K562 (cell line): Measurements from ENCODE around the gene PLCL2. TPM values are rescaled to one million over a fixed set of nuclear protein-coding genes. Genes with fewer than 3 reads are reported as not detected.

Experiments used
- ATAC-seq: fragments of 200-7000 bp; cut with Tn5 transposase; 3 replicates; pipeline ENCODE4 v1.9.1; 2020; ENCODE audit warnings: moderate library complexity
- BruUV-seq: library from RNA; stranded (reverse); fragments of 400-500 nt; replicated peaks from 2 replicates; lab custom pipeline; 2021; lab: Mats Ljungman, UMichigan
- CTCF ChIA-PET: fragments of 300-600 bp; formaldehyde crosslinking; extraction: SDS; loops from one replicate; lab custom pipeline; 2021; ENCODE audit warnings: low intra/inter-chr PET ratio; lab: Yijun Ruan, JAX
- POLR2A ChIA-PET: fragments of 300-600, 350-650 bp; sonication (Branson Sonifier 250); formaldehyde crosslinking; extraction: SDS; loops from one replicate; lab custom pipeline; 2021; ENCODE audit warnings: antibody characterized with exemption, inconsistent platforms; lab: Yijun Ruan, JAX
- DNase-seq, 4 experiments: peaks; one replicate each; pipeline versions ENCODE4 v3.0.0 to v3.0.0-alpha.2; 2011 to 2018; ENCODE audit warnings: low spot score in 3 of 4, mixed read lengths in 3 of 4; ENCODE audit errors: extremely low read depth in 1 of 4
- FAIRE-seq: peaks from 2 replicates; lab custom pipeline; 2011; peaks lifted over from hg19 to GRCh38; lab: Jason Lieb, UNC
- H2AFZ ChIP-seq: 2 replicates; pipeline ENCODE4 v1.6.0; 2011; ENCODE audit warnings: low read depth, low read length, control low read depth, inconsistent platforms
- H3K27ac ChIP-seq: fragments of 200-600 bp; 3 replicates; pipeline ENCODE4 v1.8.0; 2011; ENCODE audit warnings: low read depth, mild to moderate bottlenecking, control low read depth, inconsistent platforms, low read length, moderate library complexity, mixed read lengths; ENCODE audit errors: extremely low read depth
- H3K27me3 ChIP-seq, 2 experiments: fragments of 300-600 bp in 1 of 2; 2 replicates in 1 of 2; 3 replicates in 1 of 2; pipeline versions ENCODE4 v1.6.0 to v1.8.0; 2011; ENCODE audit warnings: inconsistent platforms in 2 of 2, low read length in 2 of 2, mild to moderate bottlenecking in 1 of 2, mixed read lengths in 1 of 2, moderate library complexity in 1 of 2; ENCODE audit not compliant: control insufficient read depth in 2 of 2, insufficient read depth in 2 of 2
- H3K36me3 ChIP-seq: fragments of 300-600 bp; 3 replicates; pipeline ENCODE4 v1.8.0; 2011; ENCODE audit warnings: mild to moderate bottlenecking, low read length, inconsistent platforms; ENCODE audit not compliant: control insufficient read depth, insufficient read depth
- H3K4me1 ChIP-seq, 2 experiments: fragments of 200-600 bp in 1 of 2; replicated peaks in 1 of 2; 2 replicates in 1 of 2; 3 replicates in 1 of 2; pipeline versions ENCODE4 v1.5.1 to v1.8.0; 2011; ENCODE audit warnings: inconsistent platforms in 2 of 2, low read length in 2 of 2, mild to moderate bottlenecking in 1 of 2, mixed read lengths in 1 of 2, moderate library complexity in 1 of 2; ENCODE audit not compliant: control insufficient read depth in 2 of 2, insufficient read depth in 2 of 2
- H3K4me2 ChIP-seq: 2 replicates; pipeline ENCODE4 v1.6.1; 2011; ENCODE audit warnings: low read length, control low read depth, inconsistent platforms, mixed read lengths; ENCODE audit not compliant: insufficient read depth
- H3K4me3 ChIP-seq: fragments of 200-600 bp; sonication (generic), shearing (Covaris generic); 2 replicates; pipeline ENCODE4 v1.5.1; 2016; ENCODE audit warnings: control low read depth, inconsistent platforms
- H3K79me2 ChIP-seq: fragments of 200-600 bp; 3 replicates; pipeline ENCODE4 v1.8.0; 2011; ENCODE audit warnings: low read length, inconsistent platforms; ENCODE audit not compliant: control insufficient read depth, insufficient read depth
- H3K9ac ChIP-seq, 2 experiments: 2 replicates each; pipeline versions ENCODE4 v1.6.0 to v1.6.1; 2011; ENCODE audit warnings: low read depth in 2 of 2, low read length in 2 of 2, control low read depth in 1 of 2, inconsistent platforms in 1 of 2, mild to moderate bottlenecking in 1 of 2, mixed read lengths in 1 of 2; ENCODE audit not compliant: insufficient read depth in 1 of 2
- H3K9me1 ChIP-seq: one replicate; pipeline ENCODE4 v1.6.0; 2011; ENCODE audit warnings: inconsistent platforms, mild to moderate bottlenecking, low read length, moderate library complexity; ENCODE audit not compliant: control insufficient read depth, insufficient read depth
- H3K9me3 ChIP-seq: replicated peaks from 2 replicates; pipeline ENCODE4 v1.5.1; 2011; ENCODE audit warnings: low read depth, low read length, inconsistent platforms; ENCODE audit not compliant: control insufficient read depth, insufficient read depth
- H4K20me1 ChIP-seq: replicated peaks from 2 replicates; pipeline ENCODE4 v1.6.1; 2011; ENCODE audit warnings: low read length, inconsistent platforms, mixed read lengths; ENCODE audit not compliant: control insufficient read depth, insufficient read depth
- GABPA ChIP-seq: fragments of 200-800 bp; sonication (Bioruptor generic); conservative IDR thresholded peaks from 2 replicates; pipeline ENCODE4 v1.6.1; 2016; ENCODE audit warnings: low read depth, missing genetic modification characterization, missing compliant biosample characterization
- MAZ ChIP-seq, 2 experiments: fragments of 450-650 bp in 1 of 2; sonication (generic) in 1 of 2; formaldehyde crosslinking; IDR thresholded peaks in 1 of 2; conservative IDR thresholded peaks in 1 of 2; 2 replicates each; pipeline versions ENCODE4 v1.4.0 to v1.5.0; 2020; ENCODE audit warnings: mild to moderate bottlenecking in 1 of 2, missing genetic modification reagents in 1 of 2
- SAFB2 ChIP-seq: fragments of 200-400 bp; formaldehyde crosslinking; IDR thresholded peaks from 2 replicates; pipeline ENCODE4 v1.6.1; 2018; ENCODE audit warnings: borderline replicate concordance, low read length, low read depth, moderate library complexity; ENCODE audit not compliant: severe bottlenecking
- U2AF1 ChIP-seq: fragments of 200-400 bp; formaldehyde crosslinking; optimal IDR thresholded peaks from 2 replicates; pipeline ENCODE3; 2017; ENCODE audit warnings: mild to moderate bottlenecking, low read depth, low read length, moderate library complexity
- ZNF766 ChIP-seq: fragments of 200-800 bp; sonication (Bioruptor generic); conservative IDR thresholded peaks from 2 replicates; pipeline ENCODE4 v1.6.1; 2016; ENCODE audit warnings: missing genetic modification characterization, missing compliant biosample characterization
- WGBS: fragments of 100-300 bp; shearing (Covaris generic); methylation state at CpG from one replicate; pipeline ENCODE4 v1.1.6; 2016; ENCODE audit warnings: low coverage, mixed read lengths; ENCODE audit not compliant: insufficient coverage; ENCODE audit errors: missing lambda C conversion rate; 5-methylcytosine and 5-hydroxymethylcytosine counted together
- in situ Hi-C: fragments of 300-500 bp; cut with MboI; formaldehyde crosslinking; loops from 4 replicates; pipeline ENCODE4 v1.15.0; 2018; ENCODE audit warnings: inconsistent platforms, mixed read lengths
- intact Hi-C: fragments of 100-400 bp; cut with micrococcal nuclease; formaldehyde crosslinking; loops from 2 replicates; pipeline ENCODE4 v1.14.2; 2022
- polyA plus RNA-seq, 8 experiments: library from polyadenylated mRNA; depleted of rRNA in 4 of 8; stranded (reverse) in 5 of 8; unstranded in 3 of 8; fragments of >200 nt; fragmentation: Nextera tagmentation in 2 of 8; fragmentation: Illumina TruSeq in 1 of 8; extraction: Ambion mirVana in 2 of 8; extraction: Trizol in 1 of 8; gene quantifications; 2 replicates each; pipeline versions ENCODE4 v1.2.1 to v1.2.3, GENCODE V29; 2011 to 2014; ENCODE audit warnings: inconsistent platforms in 1 of 8, missing spikeins in 1 of 8
- total RNA-seq, 7 experiments: library from RNA; depleted of rRNA in 6 of 7; stranded (reverse); fragments of >200 nt in 6 of 7; fragmentation: Illumina TruSeq in 2 of 7; extraction: Trizol in 2 of 7; gene quantifications; 2 replicates each; pipeline versions ENCODE4 v1.2.1 to v1.2.3, GENCODE V29; 2011 to 2021; ENCODE audit warnings: low replicate concordance in 1 of 7
- TF ChIP-seq, protein P1 (sequence below): conservative IDR thresholded peaks from 2 replicates; pipeline ENCODE4 v1.6.1; 2011; ENCODE audit warnings: low read depth, mild to moderate bottlenecking, low read length; ENCODE audit not compliant: control insufficient read depth
- TF ChIP-seq, protein P2 (sequence below), 3 experiments: fragments of 200-800 bp in 1 of 3; fragments of 250-450 bp in 1 of 3; fragments of 450-650 bp in 1 of 3; sonication (Bioruptor Pico) in 1 of 3; sonication (Bioruptor generic) in 1 of 3; formaldehyde crosslinking in 1 of 3; IDR thresholded peaks; 2 replicates each; pipeline versions ENCODE4 v1.6.1 to v1.8.0; 2016 to 2022; ENCODE audit warnings: mild to moderate bottlenecking in 2 of 3, missing genetic modification characterization in 2 of 3, missing compliant biosample characterization in 1 of 3, moderate library complexity in 1 of 3

Gene PLCL2
- total and polyA plus RNA-seq, 9 of the 15 experiments (the other 6 are each of a cell fraction or from before 2014, with no cell fraction given), result 0.03 to 0.18 (median 0.11) TPM; not detected in 2

DNA sequence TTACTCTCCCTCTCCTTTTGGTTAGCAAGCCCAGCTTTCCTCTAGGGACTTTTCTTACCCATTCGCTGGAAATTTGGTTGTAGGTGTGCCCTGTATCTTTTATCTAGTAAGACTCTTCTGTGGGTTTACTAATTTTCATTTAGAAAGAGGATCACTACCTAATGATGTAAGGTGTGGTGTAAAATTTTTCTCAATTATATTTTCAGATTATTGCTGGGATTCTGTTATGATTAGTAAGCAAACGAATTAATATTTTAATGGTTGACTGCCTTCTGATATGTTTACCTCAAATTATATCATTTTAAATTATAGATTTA lies 28.5 kb downstream of the PLCL2 start (continued):
- TF ChIP-seq ZNF766 (no peak), SAFB2 (no peak), U2AF1 (no peak)
- TF ChIP-seq, protein P1, sequence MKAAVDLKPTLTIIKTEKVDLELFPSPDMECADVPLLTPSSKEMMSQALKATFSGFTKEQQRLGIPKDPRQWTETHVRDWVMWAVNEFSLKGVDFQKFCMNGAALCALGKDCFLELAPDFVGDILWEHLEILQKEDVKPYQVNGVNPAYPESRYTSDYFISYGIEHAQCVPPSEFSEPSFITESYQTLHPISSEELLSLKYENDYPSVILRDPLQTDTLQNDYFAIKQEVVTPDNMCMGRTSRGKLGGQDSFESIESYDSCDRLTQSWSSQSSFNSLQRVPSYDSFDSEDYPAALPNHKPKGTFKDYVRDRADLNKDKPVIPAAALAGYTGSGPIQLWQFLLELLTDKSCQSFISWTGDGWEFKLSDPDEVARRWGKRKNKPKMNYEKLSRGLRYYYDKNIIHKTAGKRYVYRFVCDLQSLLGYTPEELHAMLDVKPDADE, result no peak

DNA sequence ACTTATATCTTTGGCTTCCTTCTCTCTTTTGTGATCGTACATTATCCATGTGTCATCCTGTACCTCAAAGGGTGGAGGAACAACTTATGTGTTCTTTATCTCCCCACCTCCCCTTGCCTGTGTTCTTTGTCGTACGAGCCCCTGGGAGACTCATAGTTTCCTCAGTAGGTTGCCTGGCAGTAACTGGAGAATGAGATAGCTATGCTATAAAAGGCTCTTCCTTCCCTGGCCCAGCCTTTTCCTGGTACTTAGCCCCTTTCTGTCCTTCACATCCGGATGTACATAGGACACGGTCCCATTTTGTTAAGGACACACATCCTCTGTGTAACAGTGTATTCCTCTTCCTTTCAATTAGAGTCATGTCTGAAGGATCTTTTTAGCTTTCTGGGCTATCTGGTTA lies 32.1 kb downstream of the PLCL2 start:
- H3K4me1 ChIP-seq, result no peaks in the 10 kb centered on the region
- 3% methylated on average over 5 of the region's 5 CpGs for WGBS
- no peak for ATAC-seq
- intact Hi-C loops, result no loop called here
- H3K4me3 ChIP-seq, result no peak overlapping the region
- DNase-seq, result no peak
- H3K4me2 ChIP-seq, result no peak overlapping the region
- no peaks in the 10 kb centered on the region for H4K20me1 ChIP-seq
- H3K27me3 ChIP-seq, result no peaks in the 10 kb centered on the region
- CTCF ChIA-PET, result no interaction called here
- no peak overlapping the region for H3K9ac ChIP-seq
- FAIRE-seq, result no peak
- H3K9me3 ChIP-seq, result no peaks in the 10 kb centered on the region
- no TSS peak for BruUV-seq
- TF ChIP-seq MAZ (CRISPR knock-in tag; conservative IDR thresholded peaks at IDR 0.05 in 1 of 2, IDR thresholded peaks at IDR 0.05 in 1 of 2) (no peak), GABPA (peak; percentile 64)
- TF ChIP-seq, protein P2, sequence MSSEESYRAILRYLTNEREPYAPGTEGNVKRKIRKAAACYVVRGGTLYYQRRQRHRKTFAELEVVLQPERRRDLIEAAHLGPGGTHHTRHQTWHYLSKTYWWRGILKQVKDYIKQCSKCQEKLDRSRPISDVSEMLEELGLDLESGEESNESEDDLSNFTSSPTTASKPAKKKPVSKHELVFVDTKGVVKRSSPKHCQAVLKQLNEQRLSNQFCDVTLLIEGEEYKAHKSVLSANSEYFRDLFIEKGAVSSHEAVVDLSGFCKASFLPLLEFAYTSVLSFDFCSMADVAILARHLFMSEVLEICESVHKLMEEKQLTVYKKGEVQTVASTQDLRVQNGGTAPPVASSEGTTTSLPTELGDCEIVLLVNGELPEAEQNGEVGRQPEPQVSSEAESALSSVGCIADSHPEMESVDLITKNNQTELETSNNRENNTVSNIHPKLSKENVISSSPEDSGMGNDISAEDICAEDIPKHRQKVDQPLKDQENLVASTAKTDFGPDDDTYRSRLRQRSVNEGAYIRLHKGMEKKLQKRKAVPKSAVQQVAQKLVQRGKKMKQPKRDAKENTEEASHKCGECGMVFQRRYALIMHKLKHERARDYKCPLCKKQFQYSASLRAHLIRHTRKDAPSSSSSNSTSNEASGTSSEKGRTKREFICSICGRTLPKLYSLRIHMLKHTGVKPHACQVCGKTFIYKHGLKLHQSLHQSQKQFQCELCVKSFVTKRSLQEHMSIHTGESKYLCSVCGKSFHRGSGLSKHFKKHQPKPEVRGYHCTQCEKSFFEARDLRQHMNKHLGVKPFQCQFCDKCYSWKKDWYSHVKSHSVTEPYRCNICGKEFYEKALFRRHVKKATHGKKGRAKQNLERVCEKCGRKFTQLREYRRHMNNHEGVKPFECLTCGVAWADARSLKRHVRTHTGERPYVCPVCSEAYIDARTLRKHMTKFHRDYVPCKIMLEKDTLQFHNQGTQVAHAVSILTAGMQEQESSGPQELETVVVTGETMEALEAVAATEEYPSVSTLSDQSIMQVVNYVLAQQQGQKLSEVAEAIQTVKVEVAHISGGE (CRISPR knock-in tag; IDR thresholded peaks at IDR 0.05), result 0 out of 6 replicates have a peak, but pooled peaks of 1 of the 3 experiments have one; percentile 26
- TF ChIP-seq, all 486 proteins: peak for 2
- POLR2A ChIA-PET, result interaction anchor here (0.7 kb wide), 1 partner anchor 15 kb away, joined by 3 read pairs; no protein-coding TSS in a partner anchor
- in situ Hi-C loops, result loop anchor here (25.0 kb wide), 1 partner anchor 495 kb away; no protein-coding TSS in a partner anchor
- Histone ChIP-seq H3K79me2 (no peaks in the 10 kb centered on the region), H3K9me1 (no peaks in the 10 kb centered on the region), H3K27ac (no peak overlapping the region), H2AFZ (no peak overlapping the region), H3K36me3 (no peaks in the 10 kb centered on the region)
